BJ (cell line): ENCODE results near the gene KDM4B. TPM values are rescaled to one million over a fixed set of nuclear protein-coding genes. Genes with fewer than 3 reads are reported as not detected.

ENCODE experiments used
- CTCF ChIA-PET: fragments of 350-600 bp; formaldehyde crosslinking; extraction: SDS; loops from one replicate; lab custom pipeline; 2021; ENCODE audit warnings: antibody characterized with exemption, inconsistent platforms; lab: Yijun Ruan, JAX
- POLR2A ChIA-PET: fragments of 300-600 bp; sonication (Branson Sonifier 250); formaldehyde crosslinking; extraction: SDS; loops from one replicate; lab custom pipeline; 2021; ENCODE audit warnings: antibody characterized with exemption; lab: Charles Lee
- DNase-seq: peaks from one replicate; pipeline ENCODE4 v3.0.0-alpha.2; 2011; ENCODE audit warnings: low read depth
- H3K27me3 ChIP-seq: 2 replicates; pipeline ENCODE4 v1.6.0; 2011; ENCODE audit warnings: low read length; ENCODE audit not compliant: control insufficient read depth, insufficient read depth
- H3K36me3 ChIP-seq: 2 replicates; pipeline ENCODE4 v1.5.1; 2011; ENCODE audit warnings: low read length; ENCODE audit not compliant: control insufficient read depth, insufficient read depth
- H3K4me3 ChIP-seq: 2 replicates; pipeline ENCODE4 v1.5.1; 2011; ENCODE audit warnings: low read depth, mild to moderate bottlenecking, control low read depth, low read length
- polyA plus RNA-seq: library from polyadenylated mRNA; depleted of rRNA; stranded (reverse); fragments of >200 nt; gene quantifications from 2 replicates; pipeline ENCODE4 v1.2.3, GENCODE V29; 2011
- TF ChIP-seq, protein P1 (sequence below): IDR thresholded peaks from 2 replicates; pipeline ENCODE4 v1.5.1; 2011; ENCODE audit warnings: low read depth, mild to moderate bottlenecking, control low read depth, inconsistent platforms, low read length, moderate library complexity; ENCODE audit not compliant: insufficient read depth

The KDM4B gene
- polyA plus RNA-seq, 1 experiment: 15.2 TPM

DNA sequence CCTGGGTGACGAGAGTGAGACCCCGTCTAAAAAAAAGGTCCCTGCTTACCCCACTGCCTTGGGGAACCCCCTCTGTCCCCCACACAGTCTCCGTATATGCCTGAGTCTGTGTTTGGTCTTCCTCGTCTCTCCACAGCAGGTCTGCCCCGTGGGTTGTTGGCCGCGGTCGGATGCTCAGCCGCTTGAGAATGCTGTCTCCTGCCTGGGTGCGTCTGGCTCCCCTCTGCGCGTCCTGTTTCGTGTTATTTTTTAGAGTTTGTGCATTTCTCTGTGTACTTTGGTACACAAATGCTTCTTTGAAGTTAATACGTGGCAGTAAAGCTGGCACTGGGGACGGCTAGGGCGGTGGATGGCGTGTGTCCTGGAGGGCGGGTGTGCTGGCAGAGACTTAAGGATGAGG is 34.9 kb downstream of the KDM4B start:
- Histone ChIP-seq H3K4me3 (no peak overlapping the region), H3K27me3 (no peaks in the 10 kb centered on the region), H3K36me3 (peaks cover 4% of the 10 kb centered on the region)
- CTCF ChIA-PET: interaction anchor here (1.5 kb wide), 1 partner anchor 28 kb away, joined by 8 read pairs; no protein-coding TSS in a partner anchor
- POLR2A ChIA-PET: no interaction called here
- TF ChIP-seq, protein P1, sequence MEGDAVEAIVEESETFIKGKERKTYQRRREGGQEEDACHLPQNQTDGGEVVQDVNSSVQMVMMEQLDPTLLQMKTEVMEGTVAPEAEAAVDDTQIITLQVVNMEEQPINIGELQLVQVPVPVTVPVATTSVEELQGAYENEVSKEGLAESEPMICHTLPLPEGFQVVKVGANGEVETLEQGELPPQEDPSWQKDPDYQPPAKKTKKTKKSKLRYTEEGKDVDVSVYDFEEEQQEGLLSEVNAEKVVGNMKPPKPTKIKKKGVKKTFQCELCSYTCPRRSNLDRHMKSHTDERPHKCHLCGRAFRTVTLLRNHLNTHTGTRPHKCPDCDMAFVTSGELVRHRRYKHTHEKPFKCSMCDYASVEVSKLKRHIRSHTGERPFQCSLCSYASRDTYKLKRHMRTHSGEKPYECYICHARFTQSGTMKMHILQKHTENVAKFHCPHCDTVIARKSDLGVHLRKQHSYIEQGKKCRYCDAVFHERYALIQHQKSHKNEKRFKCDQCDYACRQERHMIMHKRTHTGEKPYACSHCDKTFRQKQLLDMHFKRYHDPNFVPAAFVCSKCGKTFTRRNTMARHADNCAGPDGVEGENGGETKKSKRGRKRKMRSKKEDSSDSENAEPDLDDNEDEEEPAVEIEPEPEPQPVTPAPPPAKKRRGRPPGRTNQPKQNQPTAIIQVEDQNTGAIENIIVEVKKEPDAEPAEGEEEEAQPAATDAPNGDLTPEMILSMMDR: no peak
- no peak for DNase-seq

DNA sequence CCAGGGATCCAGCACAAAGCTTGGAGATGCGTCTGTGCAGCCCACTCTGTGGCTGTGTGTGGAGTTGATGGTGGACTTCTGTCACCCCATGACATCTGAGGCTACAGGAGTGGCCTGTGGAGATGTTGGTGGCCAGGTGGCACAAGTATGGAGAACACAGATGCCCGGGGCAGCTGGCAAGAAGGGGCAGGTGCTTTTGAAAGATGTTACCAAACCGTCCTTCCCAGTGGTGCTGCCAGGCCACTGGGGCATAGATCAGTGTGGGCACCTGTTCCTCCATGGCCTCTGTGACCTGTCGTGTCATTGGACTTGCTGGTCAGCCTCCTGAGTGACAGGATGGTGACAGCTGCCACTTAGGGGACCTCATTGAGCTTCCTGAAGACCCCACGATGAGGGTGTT is 36.2 kb downstream of the KDM4B start:
- DNase-seq: no peak
- Histone ChIP-seq H3K36me3 (peaks cover 4% of the 10 kb centered on the region), H3K4me3 (no peak overlapping the region), H3K27me3 (no peaks in the 10 kb centered on the region)
- ChIA-PET POLR2A (no interaction called here), CTCF (interaction anchor here (1.1 to 1.6 kb wide), 2 partner anchors 9 to 26 kb away, joined by 3 to 4 read pairs; no protein-coding TSS in a partner anchor)
- TF ChIP-seq, protein P1: no peak

DNA sequence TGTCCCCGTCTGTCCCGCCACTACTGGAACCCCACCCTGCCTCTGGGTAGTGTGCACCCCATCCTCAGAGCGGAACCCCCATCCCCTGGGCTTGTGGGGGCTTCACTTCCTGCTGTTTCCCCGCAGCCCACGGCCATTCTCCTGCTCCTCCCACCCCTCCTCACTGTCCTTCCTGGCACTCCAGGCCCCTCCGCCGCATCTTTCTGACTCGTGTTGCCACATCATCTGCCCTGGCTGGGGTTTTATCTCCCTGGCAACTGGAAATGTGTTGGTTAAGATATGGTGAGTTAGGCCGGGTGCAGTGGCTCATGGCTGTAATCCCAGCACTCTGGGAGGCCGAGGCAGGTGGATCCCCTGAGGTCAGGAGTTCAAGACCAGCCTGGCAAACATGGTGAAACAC is 37.3 kb downstream of the KDM4B start:
- ChIA-PET POLR2A (no interaction called here), CTCF (interaction anchor here (2.3 kb wide), 1 partner anchor 23 kb away, joined by 7 read pairs; no protein-coding TSS in a partner anchor)
- TF ChIP-seq, protein P1: no peak
- Histone ChIP-seq H3K36me3 (peaks cover 8% of the 10 kb centered on the region), H3K4me3 (no peak overlapping the region), H3K27me3 (no peaks in the 10 kb centered on the region)
- no peak for DNase-seq

DNA sequence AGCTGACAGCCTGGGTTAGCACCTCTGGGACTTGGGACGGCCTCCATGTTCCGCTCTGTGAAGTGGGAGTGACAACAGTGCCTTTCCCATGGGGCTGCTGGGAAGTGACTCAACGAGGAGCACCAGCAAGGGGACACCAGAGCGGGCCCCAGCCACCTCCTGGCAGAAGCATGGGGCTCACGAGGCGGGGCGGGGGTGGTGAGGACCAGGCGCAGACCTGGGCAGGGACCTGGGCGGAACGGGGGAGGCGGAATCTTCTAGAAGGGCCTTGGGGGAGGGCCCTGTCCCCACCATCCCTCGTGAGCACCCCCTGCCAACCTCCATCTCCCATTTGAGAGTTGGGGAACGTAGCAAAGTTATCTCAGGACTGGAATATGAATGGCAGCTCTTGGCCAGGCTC is 37.9 kb downstream of the KDM4B start:
- POLR2A ChIA-PET: no interaction called here
- DNase-seq: no peak
- H3K36me3 ChIP-seq: peaks cover 9% of the 10 kb centered on the region
- no peaks in the 10 kb centered on the region for H3K27me3 ChIP-seq
- H3K4me3 ChIP-seq: no peak overlapping the region
- CTCF ChIA-PET: interaction anchor here (1.9 to 2.3 kb wide), 2 partner anchors 22 to 24 kb away, joined by 5 to 7 read pairs; no protein-coding TSS in a partner anchor
- TF ChIP-seq, protein P1: no peak

DNA sequence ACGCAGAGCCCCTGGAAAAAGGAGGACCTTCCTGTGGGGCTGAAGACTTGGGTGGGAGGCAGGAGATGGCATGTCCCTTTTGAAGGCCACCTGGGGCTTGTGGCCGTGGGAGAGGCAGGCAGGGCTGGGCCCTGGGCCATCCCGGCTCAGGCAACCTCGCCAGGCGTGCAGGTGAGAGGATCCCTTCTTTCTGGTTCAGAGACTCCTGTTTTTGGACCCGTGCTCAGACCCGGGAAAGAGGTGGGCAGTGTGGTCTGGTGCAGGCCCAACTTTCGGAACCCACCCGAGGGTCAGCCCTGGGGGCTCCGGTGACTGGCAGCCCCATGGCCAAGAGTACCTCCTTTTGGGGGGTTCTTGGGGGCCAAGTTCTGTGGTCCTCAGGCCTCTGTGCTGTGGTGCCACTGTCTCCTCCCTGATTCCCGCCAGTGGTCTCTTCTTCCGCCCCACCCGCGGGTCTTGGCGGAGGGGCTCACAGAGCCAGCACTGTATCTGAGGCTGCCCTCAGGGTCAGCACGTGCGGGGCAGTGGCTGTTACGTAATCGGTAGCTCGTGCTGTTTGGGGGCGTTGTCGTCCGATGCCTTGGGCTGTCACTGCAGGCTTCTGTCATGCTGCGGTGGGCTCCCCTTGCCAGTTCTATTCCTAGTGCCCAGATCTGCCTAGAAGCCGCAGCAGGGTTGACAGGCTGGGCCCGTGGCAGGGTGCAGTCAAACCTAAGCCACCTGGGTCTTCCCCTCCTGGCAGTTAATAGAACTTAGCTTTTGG is 42.7 kb downstream of the KDM4B start:
- TF ChIP-seq, protein P1: no peak
- Histone ChIP-seq H3K27me3 (no peaks in the 10 kb centered on the region), H3K4me3 (no peak overlapping the region), H3K36me3 (peaks cover 15% of the 10 kb centered on the region)
- POLR2A ChIA-PET: no interaction called here
- no peak for DNase-seq
- CTCF ChIA-PET: interaction anchor here (2.9 kb wide), 1 partner anchor 10 kb away, joined by 7 read pairs; no protein-coding TSS in a partner anchor
